K562 treated with DMSO at 1 percent for 24 hours (cell line): Measurements from ENCODE around the gene DHDH. TPM values are rescaled to one million over a fixed set of nuclear protein-coding genes. Genes with fewer than 3 reads are reported as not detected.

Source experiments
- total RNA-seq: library from RNA; unstranded; fragments of 300-600 nt; gene quantifications from 2 replicates; pipeline ENCODE4 v1.2.3, GENCODE V29; 2022; ENCODE audit warnings: low read depth; ENCODE audit not compliant: insufficient read depth

DHDH gene
- 4.8 and 5.0 TPM in 2 replicates for total RNA-seq

DNA sequence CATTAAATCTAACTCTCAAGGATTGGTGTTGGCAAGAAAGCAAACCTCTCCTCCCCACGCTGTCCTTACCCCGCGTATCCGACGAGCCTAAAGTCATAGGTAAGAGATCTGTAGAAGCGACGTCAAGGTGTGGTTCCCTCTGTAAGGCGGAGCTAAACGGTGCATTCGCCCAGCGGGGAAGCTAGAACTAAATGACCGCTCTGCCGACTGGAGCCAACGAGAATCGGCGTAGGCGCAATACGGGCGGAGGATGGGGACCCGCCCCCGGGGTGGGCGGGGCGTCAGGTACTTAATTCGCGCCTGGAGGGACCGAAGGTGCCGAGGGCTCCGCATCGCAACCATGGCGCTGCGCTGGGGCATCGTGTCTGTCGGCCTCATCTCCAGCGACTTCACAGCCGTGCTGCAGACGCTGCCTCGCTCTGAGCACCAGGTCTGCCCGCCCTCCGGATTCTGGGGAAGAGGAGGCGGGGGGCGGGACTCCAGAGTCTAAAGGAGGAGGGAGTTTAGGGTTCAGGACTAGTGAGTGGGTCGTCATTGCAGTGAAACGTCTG is at the start of gene DHDH:
Gene DHDH (plus strand): TSS at position 318 of the 551 bp plus-strand sequence. CDS start 23 bp downstream, at position 341.

DNA sequence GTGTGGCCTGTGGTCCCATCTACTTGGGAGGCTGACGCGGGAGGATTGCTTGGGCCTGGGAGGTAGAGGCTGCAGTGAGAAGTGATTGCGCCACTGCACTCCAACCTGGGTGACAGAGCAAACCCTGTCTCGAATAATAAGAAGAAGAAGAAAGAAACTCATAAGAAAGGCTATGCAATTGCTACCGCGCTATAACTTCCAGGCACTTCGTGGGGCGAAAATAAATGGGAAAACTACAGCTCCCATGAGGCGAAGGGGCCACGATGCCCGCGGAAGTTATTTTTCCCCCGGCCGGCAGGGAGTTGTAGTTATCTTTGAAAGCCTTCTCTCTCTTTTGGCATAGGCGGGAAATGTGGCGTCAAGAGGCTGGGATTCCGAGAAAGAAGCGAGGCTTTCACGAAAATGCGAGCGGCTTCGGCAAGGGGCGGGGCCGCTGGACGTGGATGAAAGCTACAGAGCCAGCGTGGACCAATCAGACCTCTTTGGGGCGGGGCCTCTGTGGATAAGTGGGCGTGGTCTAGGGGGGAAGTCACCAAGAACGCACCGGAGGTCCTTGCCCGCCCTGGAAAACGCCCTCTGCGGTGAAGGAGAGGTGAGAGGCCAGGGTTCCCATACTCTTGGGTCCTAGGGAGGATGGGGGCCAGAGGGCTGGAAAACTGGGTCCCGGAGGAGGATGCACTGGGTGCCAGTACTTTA is 33.6 kb upstream of the DHDH start, which contains the start of gene NUCB1:
Gene NUCB1 (plus strand): TSS at position 532 of the 696 bp plus-strand sequence. CDS start 485 bp downstream, outside the sequence.

DNA sequence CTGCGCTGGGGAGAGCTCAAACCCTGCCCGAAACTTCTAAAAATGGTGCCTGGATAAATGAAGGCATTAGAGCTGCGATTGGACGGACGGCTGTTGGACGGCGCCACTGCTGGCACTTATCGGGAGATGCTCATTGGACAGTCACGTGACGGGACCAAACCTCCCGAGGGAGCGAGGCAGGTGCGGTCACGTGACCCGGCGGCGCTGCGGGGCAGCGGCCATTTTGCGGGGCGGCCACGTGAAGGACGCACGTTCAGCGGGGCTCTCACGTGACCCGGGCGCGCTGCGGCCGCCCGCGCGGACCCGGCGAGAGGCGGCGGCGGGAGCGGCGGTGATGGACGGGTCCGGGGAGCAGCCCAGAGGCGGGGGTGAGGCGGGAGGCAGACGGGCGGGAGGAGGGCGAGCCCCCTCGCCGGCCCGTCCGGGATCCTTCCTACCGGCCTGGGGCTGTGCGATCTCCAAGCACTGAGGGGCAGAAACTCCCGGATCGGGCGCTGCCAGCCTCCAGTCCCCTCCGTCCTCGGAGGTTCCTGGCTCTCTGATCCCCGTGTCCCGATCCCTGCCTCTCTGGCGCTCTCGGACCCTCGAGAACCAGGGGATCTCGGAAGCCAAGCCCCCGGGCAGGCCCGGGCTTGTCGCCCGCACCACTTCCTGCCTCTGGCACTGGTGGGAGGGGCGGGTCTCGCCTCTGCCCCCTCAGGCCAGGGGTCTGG is 21.3 kb downstream of the DHDH start, which contains the start of gene BAX:
Gene BAX (plus strand): TSS at position 281 of the 713 bp plus-strand sequence. CDS start 54 bp downstream, at position 335.

DNA sequence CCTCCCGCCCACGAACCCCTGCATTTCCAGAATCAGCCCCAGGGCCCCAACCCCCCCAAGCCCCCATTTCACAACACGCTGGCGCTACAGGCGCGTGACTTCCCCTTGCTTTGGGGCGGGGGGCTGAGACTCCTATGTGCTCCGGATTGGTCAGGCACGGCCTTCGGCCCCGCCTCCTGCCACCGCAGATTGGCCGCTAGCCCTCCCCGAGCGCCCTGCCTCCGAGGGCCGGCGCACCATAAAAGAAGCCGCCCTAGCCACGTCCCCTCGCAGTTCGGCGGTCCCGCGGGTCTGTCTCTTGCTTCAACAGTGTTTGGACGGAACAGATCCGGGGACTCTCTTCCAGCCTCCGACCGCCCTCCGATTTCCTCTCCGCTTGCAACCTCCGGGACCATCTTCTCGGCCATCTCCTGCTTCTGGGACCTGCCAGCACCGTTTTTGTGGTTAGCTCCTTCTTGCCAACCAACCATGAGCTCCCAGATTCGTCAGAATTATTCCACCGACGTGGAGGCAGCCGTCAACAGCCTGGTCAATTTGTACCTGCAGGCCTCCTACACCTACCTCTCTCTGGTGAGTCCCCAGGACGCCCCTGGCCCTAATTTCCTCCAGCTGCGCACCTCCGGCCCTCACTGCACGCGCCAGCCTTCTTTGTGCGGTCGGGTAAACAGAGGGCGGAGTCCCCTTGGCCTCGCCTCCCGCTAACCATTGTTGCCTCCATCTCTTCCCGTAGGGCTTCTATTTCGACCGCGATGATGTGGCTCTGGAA is 31.7 kb downstream of the DHDH start, which contains the start of gene FTL:
Gene FTL (plus strand): TSS at position 270 of the 766 bp plus-strand sequence. CDS start 199 bp downstream, at position 469.

DNA sequence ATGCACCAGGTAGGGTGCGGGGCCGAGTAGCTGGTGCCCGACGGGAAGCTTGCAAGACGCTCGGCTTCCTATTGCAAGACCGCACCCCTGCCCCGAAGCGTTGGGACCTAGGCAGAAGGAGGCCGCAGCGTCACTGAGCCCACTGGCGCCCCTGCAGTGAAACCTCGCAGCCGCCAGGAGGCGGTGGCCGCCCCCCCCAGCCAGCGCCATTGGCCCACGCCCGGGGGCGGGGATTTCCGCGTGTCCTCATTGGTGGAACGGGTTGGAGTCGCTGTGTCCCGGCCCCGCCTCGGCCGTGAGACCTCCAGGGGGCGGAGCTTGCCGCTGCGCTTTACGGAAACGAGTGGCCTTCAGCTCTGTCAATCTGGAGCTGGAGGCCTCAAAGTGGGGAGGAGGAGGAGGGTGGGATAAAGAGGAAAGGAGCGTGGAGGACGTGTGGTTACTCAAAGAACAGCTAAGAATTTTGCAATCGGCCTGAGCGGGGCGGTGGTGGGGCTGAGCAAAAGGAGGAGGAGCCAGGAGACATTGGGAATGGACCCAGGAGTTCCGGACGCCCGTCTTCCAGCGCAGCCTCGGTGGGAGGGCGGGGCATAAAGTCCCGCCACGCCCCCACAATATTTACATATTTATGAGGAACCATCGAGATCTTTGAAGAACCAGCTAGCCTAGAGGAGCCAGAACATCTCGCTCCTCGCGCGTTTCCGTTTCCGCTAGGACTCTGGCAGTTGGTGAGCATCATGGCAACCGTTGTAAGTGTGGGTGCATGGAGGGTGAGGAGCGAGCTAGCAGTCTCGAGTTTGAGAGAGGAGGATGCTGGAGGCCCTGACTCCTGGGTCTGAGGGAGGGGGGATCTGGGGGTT is 59.9 kb downstream of the DHDH start, which contains the start of the genes GYS1 and RUVBL2:
Gene GYS1 (minus strand): TSS at position 135 of the 860 bp plus-strand sequence. CDS start 197 bp downstream, outside the sequence.
Gene RUVBL2 (plus strand): TSS at position 713 of the 860 bp plus-strand sequence. CDS start 25 bp downstream, at position 738.

Other genes with a start within 250 kb of the DHDH start
- gene FUT2, start 237.7 kb upstream of the DHDH start, total RNA-seq, result 0.30 and 1.4 TPM in 2 replicates
- 0.47 and 1.1 TPM in 2 replicates for gene MAMSTR, start 214.0 kb upstream of the DHDH start, total RNA-seq
- gene RASIP1, start 193.1 kb upstream of the DHDH start, total RNA-seq, result 10.2 and 11.7 TPM in 2 replicates
- gene IZUMO1, start 186.8 kb upstream of the DHDH start, total RNA-seq, result 0.65 TPM in 1 of 2 replicates, not detected in the other
- gene FUT1, start 181.1 kb upstream of the DHDH start, total RNA-seq, result 8.7 and 9.8 TPM in 2 replicates
- 0.72 TPM in 1 of 2 replicates, not detected in the other for gene FGF21, start 178.2 kb upstream of the DHDH start, total RNA-seq
- gene BCAT2, start 122.7 kb upstream of the DHDH start, total RNA-seq, result 77.3 and 83.0 TPM in 2 replicates
- gene HSD17B14, start 97.2 kb upstream of the DHDH start, total RNA-seq, result 1.1 TPM in 1 of 2 replicates, not detected in the other
- gene PLEKHA4, start 65.1 kb upstream of the DHDH start, total RNA-seq, result 49.1 and 54.5 TPM in 2 replicates
- gene PPP1R15A, start 61.3 kb upstream of the DHDH start, total RNA-seq, result 88.6 and 88.9 TPM in 2 replicates
- gene TULP2, start 35.0 kb upstream of the DHDH start, total RNA-seq, result 0.88 and 3.5 TPM in 2 replicates
- gene NUCB1, start 33.4 kb upstream of the DHDH start, total RNA-seq, result 445 and 480 TPM in 2 replicates
- 136 and 153 TPM in 2 replicates for gene BAX, start 21.2 kb downstream of the DHDH start, total RNA-seq
- 7,562 and 7,983 TPM in 2 replicates for gene FTL, start 31.6 kb downstream of the DHDH start, total RNA-seq
- gene GYS1, start 59.6 kb downstream of the DHDH start, total RNA-seq, result 26.8 and 34.3 TPM in 2 replicates
- gene RUVBL2, start 60.2 kb downstream of the DHDH start, total RNA-seq, result 295 and 316 TPM in 2 replicates
- not detected in 2 replicates for gene LHB, start 83.4 kb downstream of the DHDH start, total RNA-seq
- not detected in 2 replicates for gene CGB3, start 90.6 kb downstream of the DHDH start, total RNA-seq
- 4.8 and 8.7 TPM in 2 replicates for gene CGB2, start 98.2 kb downstream of the DHDH start, total RNA-seq
- not detected in 2 replicates for gene CGB1, start 103.2 kb downstream of the DHDH start, total RNA-seq
- gene CGB5, start 110.1 kb downstream of the DHDH start, total RNA-seq, result not detected in 2 replicates
- not detected in 2 replicates for gene CGB8, start 115.4 kb downstream of the DHDH start, total RNA-seq
- not detected in 2 replicates for gene CGB7, start 124.0 kb downstream of the DHDH start, total RNA-seq
- not detected in 2 replicates for gene NTF4, start 131.1 kb downstream of the DHDH start, total RNA-seq
- not detected in 2 replicates for gene KCNA7, start 139.0 kb downstream of the DHDH start, total RNA-seq
- 219 and 229 TPM in 2 replicates for gene SNRNP70, start 151.8 kb downstream of the DHDH start, total RNA-seq
- gene LIN7B, start 180.7 kb downstream of the DHDH start, total RNA-seq, result 16.2 and 19.1 TPM in 2 replicates
- gene C19orf73, start 185.4 kb downstream of the DHDH start, total RNA-seq, result 1.3 and 2.4 TPM in 2 replicates
- 14.2 and 15.9 TPM in 2 replicates for gene PPFIA3, start 185.8 kb downstream of the DHDH start, total RNA-seq
- gene HRC, start 221.7 kb downstream of the DHDH start, total RNA-seq, result 9.9 and 12.2 TPM in 2 replicates
- 20.5 and 23.4 TPM in 2 replicates for gene TRPM4, start 224.1 kb downstream of the DHDH start, total RNA-seq